Colon (tissue), 2 donors: Measurements from ENCODE around the gene AGR3.
"Not testable (repeated sequence)": the region's sequence is repeated elsewhere in the genome, so short reads cannot be mapped to it uniquely, and the experiment has no call there.

Experiments used
- FAIRE-seq: peaks from 2 replicates; lab custom pipeline; 2012; peaks lifted over from hg19 to GRCh38; lab: Jason Lieb, UNC
- donor health status: control.
- donor health status: control.

AGR3 gene

DNA sequence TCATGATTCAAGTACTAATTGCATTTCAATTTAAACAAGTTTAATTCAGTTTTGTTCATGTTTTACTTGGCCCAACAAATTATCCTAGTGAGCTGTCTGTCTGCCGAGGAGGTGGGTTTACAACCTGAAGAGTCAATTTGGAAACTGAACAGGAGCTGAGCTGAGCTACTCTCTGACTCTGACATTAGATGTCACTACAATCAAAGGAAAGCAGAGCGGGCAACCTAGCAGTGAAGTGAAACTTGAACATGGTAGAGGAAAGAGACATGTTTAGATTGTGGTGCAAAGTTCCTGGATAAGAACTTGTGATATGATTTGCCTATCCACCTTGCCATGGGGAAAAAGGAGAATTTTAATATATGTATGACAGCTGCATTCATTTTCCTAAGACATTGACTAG is 9.6 kb upstream of the AGR3 start:
- FAIRE-seq, result no peak

DNA sequence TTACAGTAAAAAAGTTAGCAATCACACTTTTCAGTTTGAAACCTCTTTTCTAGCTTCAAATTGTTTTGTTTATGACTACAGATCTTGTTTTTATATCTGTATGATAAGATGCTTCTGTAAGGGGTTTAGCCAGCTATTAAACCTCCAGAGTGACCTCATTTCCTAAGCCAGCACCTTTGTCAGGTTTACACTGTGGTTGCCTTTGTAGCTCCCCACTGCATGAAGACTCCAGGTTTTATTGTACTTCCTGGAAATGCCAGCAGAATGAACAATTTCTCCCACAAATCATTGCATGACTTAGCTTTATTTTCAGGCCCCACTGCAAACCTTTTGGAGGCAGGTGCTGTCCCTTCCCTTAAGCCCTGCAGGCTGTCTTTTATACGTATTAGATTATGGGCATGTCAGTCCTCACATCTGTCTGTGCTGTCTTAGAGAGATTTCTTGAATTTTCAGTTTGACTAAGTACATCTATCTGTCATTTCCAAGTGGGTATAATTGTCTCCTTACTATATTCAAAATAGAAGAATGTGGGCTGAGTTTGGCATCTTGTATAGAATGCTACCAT is 8.2 kb upstream of the AGR3 start:
- FAIRE-seq, result no peak

DNA sequence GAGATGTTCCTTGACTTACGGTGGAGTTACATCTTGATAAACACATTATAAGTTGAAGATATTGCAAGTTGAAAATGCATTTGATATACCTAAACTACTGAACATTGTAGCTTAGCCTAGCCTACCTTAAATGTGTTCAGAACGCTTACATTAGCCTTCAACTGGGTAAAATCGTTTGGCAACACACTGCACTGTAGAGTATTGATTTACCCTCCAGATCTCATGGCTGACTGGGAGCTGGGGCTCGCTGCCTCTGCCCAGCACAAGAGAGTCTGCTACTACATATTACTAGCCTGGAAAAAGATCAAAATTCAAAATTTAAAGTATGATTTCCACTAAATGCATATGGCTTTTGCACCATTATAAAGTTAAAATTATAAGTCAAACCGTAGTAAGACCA is 7.5 kb upstream of the AGR3 start:
- no peak for FAIRE-seq

DNA sequence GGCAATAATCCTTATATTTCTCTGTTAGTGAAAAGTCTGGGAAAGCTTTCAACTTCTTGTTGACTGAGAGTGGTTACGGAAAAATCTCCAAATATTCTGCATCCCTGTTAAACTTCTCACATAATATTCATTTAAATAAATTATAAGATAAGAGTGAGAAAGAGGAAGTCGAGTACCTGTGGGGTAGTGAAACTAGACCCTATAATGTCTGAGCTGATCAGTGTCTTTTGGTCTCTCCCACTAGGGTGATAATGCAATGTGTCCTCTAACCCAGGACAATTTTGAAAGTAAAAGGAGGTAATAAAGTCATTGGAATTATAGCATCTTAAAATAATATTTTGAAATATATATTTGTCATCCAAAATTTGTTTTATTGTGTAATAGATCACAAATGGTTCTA is 2.1 kb upstream of the AGR3 start:
- FAIRE-seq, result no peak

DNA sequence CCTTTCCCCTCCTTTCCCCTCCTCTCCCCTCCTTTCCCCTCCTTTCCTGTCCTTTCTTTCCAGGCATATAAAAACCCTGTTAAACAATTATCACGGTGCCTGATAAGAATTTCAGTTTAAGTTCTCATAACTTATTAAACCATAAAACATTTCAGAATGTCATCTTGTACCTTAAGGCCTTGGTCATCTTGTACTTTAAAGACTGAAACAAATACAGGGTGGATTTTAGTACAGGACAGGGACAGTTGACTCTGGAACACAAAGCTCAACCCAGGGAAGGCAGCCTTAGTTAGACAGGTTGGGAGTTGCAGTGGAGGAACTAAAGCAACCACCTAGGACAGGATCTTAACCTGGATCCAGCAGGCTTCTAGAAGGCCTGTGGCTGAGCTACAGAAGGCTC is 1.2 kb downstream of the AGR3 start:
- FAIRE-seq, result no peak

DNA sequence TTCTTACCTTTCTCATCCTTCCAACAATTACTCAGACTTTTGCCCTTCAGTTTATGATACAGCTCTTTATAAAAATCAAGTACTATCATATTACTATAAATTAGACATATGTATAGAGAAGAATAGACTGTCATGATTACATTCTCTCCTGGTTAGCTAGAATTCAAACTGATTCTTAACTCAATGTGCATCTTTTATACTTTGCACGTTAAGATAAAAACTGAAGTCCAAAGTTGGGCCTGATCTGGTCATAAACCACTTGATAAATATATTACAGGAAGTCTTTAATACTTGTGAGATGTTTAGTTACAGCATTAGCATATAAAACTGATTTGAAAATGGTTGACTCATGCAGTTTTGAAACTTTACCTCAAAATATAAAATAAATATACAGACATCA is 2.6 kb downstream of the AGR3 start:
- FAIRE-seq, result no peak

DNA sequence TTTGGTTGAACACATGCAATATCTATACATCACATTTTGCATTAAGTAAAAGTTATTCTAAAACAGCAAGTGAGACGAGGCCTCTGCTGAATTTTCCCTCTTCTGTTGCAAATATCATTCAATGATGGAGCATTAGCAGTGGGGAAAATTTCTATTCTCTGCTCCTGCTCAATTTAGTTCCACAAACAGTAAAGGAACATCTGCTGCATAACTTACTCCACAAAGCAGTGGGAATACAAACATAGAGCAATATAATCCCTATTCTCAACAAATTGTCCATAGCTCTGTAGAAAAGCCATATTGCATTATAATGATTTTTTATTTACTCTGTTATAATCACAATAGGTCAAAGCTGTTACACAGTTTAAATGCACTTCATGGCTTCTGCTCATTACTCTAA is 5.9 kb downstream of the AGR3 start:
- no peak for FAIRE-seq

DNA sequence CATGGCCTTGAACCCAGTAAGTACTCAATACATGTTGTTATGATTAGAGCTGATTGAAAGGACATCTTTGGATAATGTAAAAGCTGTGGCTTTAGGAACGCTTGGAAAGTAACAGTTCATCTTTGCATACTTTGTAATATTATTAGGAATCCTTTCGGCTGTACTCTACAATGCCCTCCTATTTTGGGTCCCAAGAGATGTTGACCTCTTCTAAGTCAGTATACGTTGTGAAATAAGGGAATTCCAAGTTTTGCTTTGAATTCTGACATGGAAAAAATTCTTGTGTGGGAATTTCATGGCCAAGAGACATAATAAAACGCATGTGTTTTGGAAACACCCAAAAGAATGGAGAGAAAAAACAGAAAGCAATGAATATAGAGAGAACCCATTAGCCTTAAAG is 7.7 kb downstream of the AGR3 start:
- no peak for FAIRE-seq

DNA sequence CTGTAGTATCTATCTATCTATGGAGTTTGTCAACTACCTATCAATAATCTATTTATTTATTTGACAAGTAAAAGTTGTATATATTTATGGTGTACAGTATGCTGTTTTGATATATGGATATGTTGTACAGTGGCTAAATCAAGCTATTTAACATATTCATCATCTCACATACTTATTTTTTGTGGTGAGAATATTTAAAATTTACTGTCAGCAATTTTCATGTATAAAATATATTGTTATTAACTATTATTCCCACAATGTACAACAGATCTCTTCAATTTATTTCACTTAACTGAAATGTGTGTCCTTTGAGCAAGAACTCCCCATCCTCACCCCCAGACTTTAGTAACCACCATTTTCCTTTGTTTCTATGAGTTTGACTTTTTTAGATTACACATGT is 14.5 kb downstream of the AGR3 start:
- no peak for FAIRE-seq

DNA sequence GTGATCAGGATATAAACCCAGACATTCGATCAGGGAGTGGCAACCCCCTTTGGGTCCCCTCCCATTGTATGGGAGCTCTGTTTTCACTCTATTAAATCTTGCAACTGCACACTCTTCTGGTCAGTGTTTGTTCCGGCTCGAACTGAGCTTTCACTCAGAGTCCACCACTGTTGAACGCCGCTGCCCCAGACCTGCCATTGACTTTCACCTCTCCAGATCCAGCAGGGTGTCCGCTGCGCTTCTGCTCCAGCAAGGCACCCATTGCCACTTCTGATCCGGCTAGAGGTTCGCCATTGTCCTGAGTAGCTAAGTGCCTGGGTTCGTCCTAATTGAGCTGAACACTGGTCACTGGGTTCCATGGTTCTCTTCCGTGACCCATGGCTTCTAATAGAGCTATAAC is 28.6 kb downstream of the AGR3 start:
- FAIRE-seq, result not testable (repeated sequence)

DNA sequence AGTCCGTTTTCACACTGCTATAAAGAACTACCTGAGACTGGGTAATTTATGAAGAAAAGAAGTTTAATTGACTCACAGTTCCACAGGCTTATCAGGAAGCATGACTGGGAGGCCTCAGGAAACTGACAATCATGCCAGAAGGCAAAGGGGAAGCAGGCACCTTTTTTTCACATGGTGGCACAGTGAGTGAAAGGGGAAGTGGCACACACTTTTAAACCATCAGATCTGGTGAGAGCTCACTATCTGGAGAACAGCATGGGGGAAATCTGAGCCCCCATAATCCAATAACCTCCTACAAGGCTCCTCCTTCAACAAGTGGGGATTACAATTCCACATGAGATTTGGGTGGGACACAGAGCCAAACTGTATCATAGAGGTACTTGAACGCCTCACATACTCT is 30.0 kb downstream of the AGR3 start:
- FAIRE-seq, result no peak

DNA sequence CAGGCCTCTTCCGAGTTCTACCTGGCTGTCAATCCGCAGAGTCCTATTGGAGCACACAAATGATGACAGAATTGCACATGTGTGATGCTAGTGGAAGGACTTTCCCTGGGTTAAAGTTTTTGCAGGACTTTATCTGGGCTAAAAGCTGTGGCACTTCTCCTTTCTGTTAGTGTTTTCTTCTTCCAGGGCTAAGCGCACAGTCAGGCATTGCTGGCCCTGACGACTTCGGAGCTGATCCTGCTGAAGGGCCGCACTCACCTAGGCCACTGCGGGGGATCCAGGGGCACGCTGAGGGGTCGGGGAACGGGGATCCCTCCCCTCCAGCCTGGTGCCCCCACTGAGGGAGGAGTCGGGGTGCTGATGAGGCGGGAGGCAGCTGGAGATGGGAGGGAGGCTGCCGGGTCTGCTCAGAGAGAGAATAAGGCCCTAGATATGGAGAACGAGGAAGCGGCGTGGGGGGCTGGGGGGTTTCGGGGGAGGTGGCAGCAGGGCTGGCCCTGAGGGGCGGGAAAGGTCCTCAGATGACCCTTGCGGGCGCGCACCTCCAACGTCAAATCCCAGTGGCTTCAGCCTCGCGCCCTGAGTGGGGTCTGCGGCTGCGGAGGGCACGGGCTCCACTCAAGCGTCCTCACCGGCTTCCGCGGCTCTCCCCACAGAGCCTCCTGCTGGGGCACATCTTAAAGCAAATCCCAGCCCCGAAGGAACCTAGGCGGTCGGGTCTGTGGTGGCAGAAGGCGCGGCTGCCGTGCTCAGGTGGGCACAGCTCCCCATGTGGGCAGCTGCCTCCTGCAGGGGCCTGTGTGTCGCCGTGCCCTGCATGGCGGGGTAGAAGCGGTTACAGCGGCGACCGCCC is 30.9 kb downstream of the AGR3 start:
- FAIRE-seq, result no peak

DNA sequence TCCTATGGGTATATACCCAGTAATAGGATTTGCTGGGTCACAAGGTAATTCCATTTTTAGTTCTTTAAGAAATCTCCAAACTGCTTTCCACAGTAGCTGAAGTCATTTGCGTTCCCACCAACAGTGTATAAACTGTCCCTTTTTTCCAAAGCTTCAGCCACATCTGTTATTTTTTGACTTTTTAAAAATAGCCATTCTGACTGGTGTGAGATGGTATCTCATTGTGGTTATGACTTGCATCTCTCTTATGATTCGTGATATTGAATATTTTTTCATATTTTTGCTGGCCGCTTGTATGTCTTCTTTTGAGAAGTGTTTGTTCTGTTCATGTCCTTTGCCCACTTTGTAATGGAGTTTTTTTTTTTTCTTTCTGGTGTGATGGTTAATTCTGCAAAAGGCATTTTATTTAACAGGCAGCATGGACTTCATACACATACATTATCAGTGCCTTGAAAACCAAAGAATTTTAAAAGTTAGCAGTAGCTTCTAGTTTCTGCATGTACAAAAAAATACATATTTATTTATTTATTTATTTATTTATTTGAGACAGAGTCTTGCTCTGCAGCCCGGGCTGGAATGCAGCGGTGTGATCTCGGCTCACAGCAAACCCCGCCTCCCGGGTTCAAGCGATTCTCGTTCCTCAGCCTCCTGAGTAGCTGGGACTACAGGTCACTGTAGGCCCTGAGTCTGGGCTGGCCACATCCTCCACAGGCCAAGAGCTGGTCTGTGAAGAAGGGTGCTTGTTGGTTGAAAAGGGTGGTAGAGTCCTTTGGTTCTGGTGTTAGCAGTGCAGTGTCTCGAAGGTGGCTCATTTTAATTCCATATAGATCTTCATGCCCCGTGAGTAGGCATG is 32.3 kb downstream of the AGR3 start:
- FAIRE-seq, result no peak

DNA sequence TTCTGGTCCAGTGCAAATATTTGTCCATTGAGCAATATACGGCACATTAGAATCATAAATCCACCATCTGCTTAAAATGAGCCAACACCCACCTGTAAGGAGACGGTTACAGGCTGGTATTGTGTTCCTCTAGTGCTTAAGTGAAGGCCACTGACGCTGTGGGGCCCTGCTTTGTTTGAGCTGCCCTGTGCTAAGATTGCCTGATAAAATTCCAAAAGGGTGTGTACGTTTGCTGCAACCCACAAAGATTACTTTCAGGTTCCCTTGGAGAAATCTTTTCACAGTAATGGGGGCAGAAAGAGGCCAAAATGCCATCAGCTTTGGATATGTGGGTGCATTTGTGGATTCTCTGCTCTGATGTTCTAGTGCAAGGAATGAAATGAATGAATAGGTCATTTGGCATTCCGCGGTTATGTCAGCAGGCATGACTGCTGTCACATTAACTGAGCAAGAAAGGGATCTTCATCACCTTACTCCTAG is 34.4 kb downstream of the AGR3 start:
- no peak for FAIRE-seq

DNA sequence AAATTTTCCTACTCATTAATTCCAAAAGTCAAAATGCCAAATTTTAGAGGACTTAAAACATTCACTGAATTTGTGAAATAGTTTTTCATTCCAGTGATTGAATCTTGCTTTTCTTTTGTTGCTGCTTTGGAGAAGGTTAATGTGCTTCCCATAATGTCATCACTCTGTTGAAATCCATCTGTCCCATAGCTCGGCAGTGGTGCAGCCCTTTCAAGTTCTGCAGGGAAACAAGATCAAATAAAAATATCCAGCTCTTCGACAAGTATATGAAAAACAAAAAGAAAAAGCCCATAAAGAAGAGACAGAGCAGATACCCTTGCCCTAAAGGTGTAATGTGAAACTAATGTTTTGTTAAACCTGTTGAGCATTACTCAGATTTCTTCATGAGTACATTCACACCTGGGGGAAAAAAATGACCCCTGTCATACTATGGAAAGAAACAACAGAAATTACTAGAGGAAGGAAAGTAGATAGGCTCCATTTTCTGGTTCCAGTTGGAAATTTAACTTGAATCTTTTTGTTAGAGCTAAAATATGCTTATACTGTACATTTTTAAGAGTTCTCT is 35.1 kb downstream of the AGR3 start:
- FAIRE-seq, result no peak

DNA sequence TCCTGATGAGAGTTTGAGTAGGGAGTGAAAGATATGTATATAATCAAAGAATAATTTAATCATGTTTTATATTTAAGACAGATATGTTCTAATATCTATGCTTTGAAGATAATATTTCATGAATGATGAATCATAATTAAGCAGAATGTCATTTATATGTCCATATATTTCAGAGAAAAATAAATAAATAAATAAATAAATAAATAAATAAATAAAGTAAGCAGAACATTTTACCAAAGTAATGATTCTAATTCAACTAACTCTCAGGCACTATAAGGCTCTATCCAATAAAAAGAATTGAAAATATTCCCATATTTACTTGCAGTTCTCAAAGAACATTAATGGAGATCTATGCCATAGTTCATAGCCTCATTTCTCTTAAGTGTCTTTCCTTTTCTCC is 36.0 kb downstream of the AGR3 start:
- peak; percentile 66 for FAIRE-seq

DNA sequence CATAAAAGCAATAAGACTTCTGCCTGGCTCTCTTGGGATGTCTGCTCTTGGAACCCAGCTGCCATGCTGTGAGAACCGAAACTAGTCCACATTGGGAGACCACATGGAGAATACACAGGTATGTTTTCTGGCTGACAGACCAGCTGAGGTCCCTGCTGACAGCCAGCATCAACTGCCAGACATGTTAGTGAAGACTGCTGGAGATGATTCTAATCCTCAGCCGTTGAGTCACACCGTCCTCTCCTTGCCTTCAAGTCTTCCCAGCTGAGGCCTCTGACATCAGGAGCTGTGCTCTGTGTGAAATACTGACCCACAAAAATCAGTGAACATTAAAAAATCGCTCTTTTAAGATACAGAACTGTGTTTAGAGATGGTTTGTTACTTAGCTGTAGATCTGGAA is 40.1 kb downstream of the AGR3 start:
- FAIRE-seq, result no peak

DNA sequence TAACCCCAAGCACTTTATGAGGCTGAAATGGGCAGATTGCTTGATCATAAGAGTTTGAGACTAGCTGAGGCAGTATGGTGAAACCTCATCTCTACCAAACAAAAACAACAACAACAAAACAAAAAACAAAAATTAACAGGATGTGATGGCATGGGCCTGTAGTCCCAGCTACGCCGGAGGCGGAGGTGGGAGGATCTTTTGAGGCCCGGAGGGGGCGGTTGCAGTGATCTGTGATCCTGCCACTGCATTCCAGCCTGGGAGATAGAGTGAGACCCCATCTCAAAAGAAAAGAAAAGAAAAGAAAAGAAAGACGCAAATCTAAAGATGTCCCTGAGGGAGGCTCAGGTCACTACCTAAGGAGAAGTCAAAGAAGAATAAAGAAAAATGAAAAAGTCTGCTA is 41.7 kb downstream of the AGR3 start:
- no peak for FAIRE-seq

DNA sequence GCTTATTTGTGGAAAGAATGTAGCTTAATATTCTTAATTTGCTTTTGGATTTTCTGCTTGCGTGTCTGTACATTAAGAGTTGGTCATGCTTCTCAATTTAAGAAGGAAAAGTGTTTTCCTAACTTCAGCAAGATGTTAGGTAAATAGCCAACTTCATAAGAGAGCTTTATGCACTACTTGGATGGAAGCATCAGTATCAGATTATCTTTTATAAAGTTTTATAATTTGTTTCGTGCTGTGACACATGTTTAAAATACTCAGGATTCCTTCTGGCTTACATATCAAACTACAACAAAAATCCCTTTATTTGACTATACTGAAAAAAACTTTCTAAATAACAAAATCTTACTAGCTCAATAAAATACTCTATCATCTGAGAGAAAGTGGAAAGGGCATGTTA is 42.1 kb downstream of the AGR3 start:
- no peak for FAIRE-seq

DNA sequence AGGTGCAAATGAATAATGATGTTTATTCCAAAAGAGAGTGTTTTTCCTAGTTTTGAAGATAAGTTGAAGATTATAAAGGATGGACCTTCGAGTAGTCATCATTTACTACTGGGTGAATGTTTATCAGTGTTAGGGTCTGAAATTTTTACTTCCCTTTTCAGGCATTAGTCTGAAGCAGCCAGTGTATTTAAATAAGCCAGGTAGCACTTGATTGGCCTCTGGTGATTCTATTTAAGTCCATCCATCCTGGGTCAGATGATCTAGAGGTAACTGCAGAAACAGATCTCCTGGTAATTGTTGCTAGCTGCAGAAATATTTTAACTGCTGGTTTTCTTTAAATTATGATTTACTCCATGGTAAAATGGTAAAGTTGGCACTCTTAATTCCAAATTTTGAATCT is 42.9 kb downstream of the AGR3 start:
- FAIRE-seq, result no peak

DNA sequence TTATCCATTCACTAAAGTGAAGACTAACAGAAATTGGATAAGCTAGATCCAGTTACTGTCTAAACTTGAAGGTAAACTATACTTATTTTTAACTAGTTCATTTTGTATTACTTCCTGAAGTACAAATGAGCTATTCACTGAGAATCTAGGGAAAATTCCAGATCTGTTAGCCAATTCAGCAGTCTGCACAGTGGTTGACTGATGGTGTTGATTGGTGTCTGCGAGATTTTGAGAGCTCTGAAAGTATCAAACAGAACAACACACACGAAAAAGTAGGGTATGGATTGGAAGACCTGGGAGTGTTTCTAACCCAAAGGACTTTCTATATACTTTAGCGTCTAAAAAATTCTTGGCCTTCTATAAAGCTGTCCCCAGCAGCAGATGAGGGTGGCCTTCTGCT is 43.4 kb downstream of the AGR3 start:
- FAIRE-seq, result no peak

DNA sequence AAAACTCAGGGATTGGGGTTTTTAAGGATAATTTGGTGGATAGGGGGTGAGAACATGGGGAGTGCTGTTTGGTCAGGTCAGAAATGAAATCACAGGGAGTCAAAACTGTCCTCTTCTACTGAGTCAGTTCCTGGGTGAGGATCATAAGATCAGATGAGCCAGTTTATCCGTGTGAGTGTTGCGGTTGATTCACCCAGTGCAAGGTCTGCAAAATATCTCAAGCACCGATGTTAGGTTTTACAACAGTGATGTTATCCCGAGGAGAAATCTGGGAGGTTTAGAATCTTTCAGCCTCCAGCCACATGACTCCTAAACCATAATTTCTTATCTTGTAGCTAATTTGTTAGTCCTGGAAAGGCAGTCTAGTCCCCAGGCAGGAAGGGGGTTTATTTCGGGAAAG is 45.3 kb downstream of the AGR3 start:
- no peak for FAIRE-seq

DNA sequence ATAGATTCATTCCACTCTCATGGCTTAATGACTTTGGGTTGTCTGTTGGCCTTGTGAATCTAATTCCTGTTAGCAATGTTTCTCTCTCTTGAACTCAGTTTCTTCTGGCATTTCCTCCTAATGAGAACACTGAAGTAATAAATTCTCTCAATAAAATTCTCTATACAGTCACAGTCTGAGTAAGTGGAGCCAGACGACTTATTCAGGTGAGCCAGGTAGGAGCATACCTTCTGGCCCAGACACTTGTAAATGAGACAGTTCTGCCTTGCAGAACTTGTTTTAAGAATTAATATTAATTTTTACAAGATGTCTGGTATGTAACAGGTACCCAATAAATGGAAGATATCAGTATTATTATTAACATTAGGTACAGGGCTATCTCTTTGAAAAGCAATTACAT is 48.4 kb downstream of the AGR3 start:
- no peak for FAIRE-seq
